ENCODE data around the gene ABHD14A.

Gene ABHD14A

DNA sequence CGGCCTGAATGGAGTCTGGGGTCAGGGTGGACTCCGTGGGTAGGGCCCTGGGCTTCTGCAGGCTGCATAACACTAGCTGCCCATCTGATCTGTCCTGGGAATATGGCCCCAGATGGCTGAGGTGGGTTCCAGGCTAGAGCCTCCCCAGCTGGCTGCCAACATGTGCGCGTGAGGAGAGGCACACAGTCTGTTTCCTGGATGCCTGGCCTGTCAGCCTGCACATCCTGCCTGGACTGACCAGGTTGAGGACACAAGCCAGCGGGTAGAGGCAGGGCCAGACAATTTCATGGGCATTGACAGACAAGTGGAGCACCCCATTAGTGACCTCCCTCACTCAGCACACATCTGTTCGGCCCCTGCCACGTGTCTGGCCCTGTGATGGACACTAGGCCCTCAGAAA is 50.6 kb downstream of the ABHD14A start:
- peaks cover 9% of the 10 kb centered on the region for H3K4me1 ChIP-seq (ENCODE audit: control insufficient read depth, insufficient read depth, low read length)
- no peaks in the 10 kb centered on the region for H3K9me3 ChIP-seq (ENCODE audit: control insufficient read depth, insufficient read depth, low read depth, low read length)
- no peaks in the 10 kb centered on the region for H3K27me3 ChIP-seq (ENCODE audit: control insufficient read depth, insufficient read depth, low read length)
- no peak overlapping the region for H3K27ac ChIP-seq (ENCODE audit: low read depth, low read length)
- H3K4me3 ChIP-seq (ENCODE audit: low read depth, low read length) = no peak overlapping the region
- H3K9ac ChIP-seq (ENCODE audit: low read length) = no peak overlapping the region
- no peaks in the 10 kb centered on the region for H3K36me3 ChIP-seq (ENCODE audit: control insufficient read depth, insufficient read depth, low read length)

- H3K27ac ChIP-seq (ENCODE audit: low read depth, low read length) = no peak overlapping the region
- no peak overlapping the region for H3K9ac ChIP-seq (ENCODE audit: low read length)
- H3K36me3 ChIP-seq (ENCODE audit: control insufficient read depth, insufficient read depth, low read length) = no peaks in the 10 kb centered on the region
- H3K27me3 ChIP-seq (ENCODE audit: control insufficient read depth, insufficient read depth, low read length) = no peaks in the 10 kb centered on the region
- H3K9me3 ChIP-seq (ENCODE audit: control insufficient read depth, insufficient read depth, low read depth, low read length) = no peaks in the 10 kb centered on the region
- peaks cover 9% of the 10 kb centered on the region for H3K4me1 ChIP-seq (ENCODE audit: control insufficient read depth, insufficient read depth, low read length)
- no peak overlapping the region for H3K4me3 ChIP-seq (ENCODE audit: low read depth, low read length)
Observed at GRCh38 chr3:52026041-52026440, 51.2 kb downstream of the ABHD14A start.

DNA sequence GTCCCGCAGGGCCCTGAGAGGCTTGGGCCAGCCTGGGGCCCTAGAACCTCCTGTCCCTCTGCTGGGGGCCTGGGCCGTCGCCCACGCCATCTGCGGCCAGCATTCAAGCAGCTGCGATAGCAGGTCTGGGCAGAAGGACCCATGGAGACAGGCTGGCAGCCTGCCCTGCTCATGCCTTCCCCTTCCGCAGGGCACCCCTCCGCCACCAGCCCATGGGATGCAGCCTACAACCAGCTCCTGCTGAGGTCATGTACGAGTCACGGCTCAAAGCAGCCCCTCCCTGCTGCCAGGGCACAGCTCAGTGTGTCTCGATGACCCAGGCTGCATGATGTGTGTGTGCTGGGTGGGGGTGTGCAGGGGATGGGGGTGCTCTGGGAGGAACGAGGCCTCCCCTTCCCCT is 53.7 kb downstream of the ABHD14A start:
- Histone ChIP-seq H3K36me3 (ENCODE audit: control insufficient read depth, insufficient read depth, low read length) (no peaks in the 10 kb centered on the region), H3K4me3 (ENCODE audit: low read depth, low read length) (no peak overlapping the region), H3K9me3 (ENCODE audit: control insufficient read depth, insufficient read depth, low read depth, low read length) (no peaks in the 10 kb centered on the region), H3K27ac (ENCODE audit: low read depth, low read length) (no peak overlapping the region), H3K27me3 (ENCODE audit: control insufficient read depth, insufficient read depth, low read length) (no peaks in the 10 kb centered on the region), H3K4me1 (ENCODE audit: control insufficient read depth, insufficient read depth, low read length) (no peaks in the 10 kb centered on the region; the same call in 1 of the 2 replicates), H3K9ac (ENCODE audit: low read length) (no peak overlapping the region)

- no peaks in the 10 kb centered on the region for H3K9me3 ChIP-seq (ENCODE audit: control insufficient read depth, insufficient read depth, low read depth, low read length)
- H3K4me1 ChIP-seq (ENCODE audit: control insufficient read depth, insufficient read depth, low read length) = no peaks in the 10 kb centered on the region; the same call in 1 of the 2 replicates
- H3K36me3 ChIP-seq (ENCODE audit: control insufficient read depth, insufficient read depth, low read length) = no peaks in the 10 kb centered on the region
- H3K27ac ChIP-seq (ENCODE audit: low read depth, low read length) = no peak overlapping the region
- H3K9ac ChIP-seq (ENCODE audit: low read length) = no peak overlapping the region
- H3K4me3 ChIP-seq (ENCODE audit: low read depth, low read length) = no peak overlapping the region
- H3K27me3 ChIP-seq (ENCODE audit: control insufficient read depth, insufficient read depth, low read length) = no peaks in the 10 kb centered on the region
Observed at GRCh38 chr3:52029053-52029452, 54.2 kb downstream of the ABHD14A start.

DNA sequence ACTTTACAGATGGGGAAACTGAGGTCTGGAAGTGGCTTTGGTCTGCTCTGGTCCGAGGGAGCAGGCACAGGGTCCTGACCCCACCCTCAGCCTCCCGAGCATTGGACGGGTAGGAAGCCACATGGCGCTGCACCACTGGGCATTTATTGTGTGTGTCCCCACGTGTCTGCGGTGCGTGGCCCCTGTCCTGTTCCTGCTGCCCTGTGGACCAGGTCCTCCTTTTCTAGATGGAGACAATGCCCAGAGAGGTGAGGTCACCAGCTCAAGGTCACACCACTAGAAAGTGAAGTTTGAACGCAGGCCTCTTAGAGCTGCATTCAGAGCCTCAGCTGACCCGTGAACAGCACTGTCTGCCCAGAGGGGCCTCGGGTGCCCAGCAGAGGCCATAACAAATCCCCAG is 54.7 kb downstream of the ABHD14A start:
- no peaks in the 10 kb centered on the region for H3K9me3 ChIP-seq (ENCODE audit: control insufficient read depth, insufficient read depth, low read depth, low read length)
- H3K27me3 ChIP-seq (ENCODE audit: control insufficient read depth, insufficient read depth, low read length) = no peaks in the 10 kb centered on the region
- H3K27ac ChIP-seq (ENCODE audit: low read depth, low read length) = no peak overlapping the region
- H3K4me1 ChIP-seq (ENCODE audit: control insufficient read depth, insufficient read depth, low read length) = no peaks in the 10 kb centered on the region; the same call in 1 of the 2 replicates
- H3K36me3 ChIP-seq (ENCODE audit: control insufficient read depth, insufficient read depth, low read length) = no peaks in the 10 kb centered on the region
- no peak overlapping the region for H3K4me3 ChIP-seq (ENCODE audit: low read depth, low read length)
- no peak overlapping the region for H3K9ac ChIP-seq (ENCODE audit: low read length)

Measured in HUES6 (cell line).